ENCODE results near the gene AP2A1.
"Not testable (repeated sequence)": the region's sequence is repeated elsewhere in the genome, so short reads cannot be mapped to it uniquely, and the experiment has no call there.

The AP2A1 gene

DNA sequence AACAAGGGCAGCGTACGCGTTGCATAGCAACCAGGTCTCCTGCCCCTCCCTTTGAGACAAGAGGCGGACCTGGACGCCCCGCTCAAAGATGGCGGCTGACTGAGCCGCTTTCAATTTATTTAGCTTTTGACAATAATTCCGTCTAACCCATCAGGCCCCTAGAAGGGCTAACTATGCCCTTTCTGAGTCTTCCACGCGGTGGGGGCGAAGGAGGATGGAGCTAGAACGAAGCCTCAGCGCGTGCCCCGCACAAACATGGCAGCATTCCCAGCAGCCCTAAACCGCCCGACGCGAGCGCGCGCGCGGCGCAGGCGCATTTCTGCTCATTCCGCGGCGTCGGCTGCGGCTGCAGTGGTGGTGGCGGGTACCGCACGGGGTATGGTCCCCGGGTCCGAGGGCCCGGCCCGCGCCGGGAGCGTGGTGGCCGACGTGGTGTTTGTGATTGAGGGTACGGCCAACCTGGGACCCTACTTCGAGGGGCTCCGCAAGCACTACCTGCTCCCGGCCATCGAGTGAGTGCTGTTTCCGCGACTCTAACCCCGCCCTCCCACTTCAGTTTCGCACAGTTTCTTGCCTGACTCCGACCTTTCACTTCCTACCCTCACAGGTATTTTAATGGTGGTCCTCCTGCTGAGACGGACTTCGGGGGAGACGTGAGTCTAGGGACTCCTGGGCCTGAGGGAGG lies 51.3 kb downstream of the AP2A1 start, which contains the start of gene MED25:
Gene MED25 (plus strand): TSS at position 326 of the 685 bp plus-strand sequence. CDS start 53 bp downstream, at position 379.
- peak within 1 kb of the TSS; percentile 96 for H3K4me3 ChIP-seq (ENCODE audit: low read length)
- no peak for TF ChIP-seq CTCF (conservative IDR thresholded peaks at IDR 0.05; ENCODE audit: low read depth, low read length)
- peak; percentile 50 for DNase-seq (ENCODE audit: low read depth)

DNA sequence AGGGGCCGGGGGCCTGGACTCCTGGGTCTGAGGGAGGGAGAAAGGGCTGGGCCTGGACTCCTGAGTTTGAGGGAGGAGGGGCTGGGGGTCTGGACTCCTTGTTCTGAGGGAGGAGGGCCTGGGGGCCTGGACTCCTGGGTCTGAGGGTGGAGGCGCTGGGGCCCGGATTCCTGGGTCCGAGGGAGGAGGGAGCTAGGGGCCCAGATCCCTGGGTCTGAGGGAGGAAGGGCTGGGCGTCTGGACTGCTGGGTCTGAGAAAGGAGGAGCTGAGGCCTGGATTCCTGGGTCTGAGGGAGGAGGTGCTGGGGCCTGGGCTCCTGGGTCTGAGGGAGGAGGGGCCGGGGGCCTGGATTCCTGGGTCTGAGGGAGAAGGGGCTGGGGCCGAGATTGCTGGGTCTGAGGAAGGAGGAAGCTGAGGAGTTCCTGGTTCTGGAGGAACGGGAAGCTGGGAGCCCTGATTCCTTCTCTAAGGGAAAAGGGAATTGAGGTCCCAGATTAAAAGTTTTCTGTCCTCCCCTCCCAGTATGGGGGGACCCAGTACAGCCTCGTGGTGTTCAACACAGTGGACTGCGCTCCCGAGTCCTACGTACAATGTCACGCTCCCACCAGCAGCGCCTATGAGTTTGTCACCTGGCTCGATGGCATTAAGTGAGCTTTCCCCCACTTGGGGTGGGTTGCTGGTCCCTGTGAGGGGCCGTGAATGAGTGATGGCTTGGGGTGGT lies 52.0 kb downstream of the AP2A1 start:
- peak overlapping the region; percentile 96 for H3K4me3 ChIP-seq (ENCODE audit: low read length)
- no peak for DNase-seq (ENCODE audit: low read depth)
- TF ChIP-seq CTCF (conservative IDR thresholded peaks at IDR 0.05; ENCODE audit: low read depth, low read length): no peak

DNA sequence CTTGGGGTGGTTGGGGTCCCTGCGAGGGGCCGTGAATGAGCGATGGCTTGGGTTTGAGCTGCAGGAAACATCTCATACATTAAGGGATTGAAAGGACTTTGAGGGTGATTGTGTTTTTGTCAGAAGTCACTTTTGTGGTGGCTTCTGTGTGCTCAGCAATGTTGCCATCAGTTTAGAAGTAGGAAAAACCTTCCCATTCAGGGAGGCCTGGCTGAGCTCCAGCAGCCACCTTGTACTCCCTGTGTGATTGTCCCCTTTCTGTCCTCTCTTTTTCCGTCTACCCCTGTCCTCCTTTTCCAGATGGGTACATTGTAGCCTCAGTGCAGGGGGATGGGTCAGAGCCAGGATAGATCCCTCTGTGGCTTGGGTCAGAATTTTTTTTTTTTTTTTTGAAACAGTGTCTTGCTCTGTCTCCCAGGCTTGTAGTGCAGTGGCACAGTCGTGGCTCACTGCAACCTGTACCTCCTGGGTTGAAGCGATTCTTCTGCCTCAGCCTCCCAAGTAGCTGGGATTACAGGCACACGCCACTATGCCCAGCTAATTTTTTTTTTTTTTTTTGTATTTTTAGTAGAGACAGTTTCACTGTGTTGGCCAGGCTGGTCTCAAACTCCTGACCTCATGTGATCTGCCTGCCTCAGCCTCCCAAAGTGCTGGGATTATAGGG lies 52.8 kb downstream of the AP2A1 start:
- H3K4me3 ChIP-seq (ENCODE audit: low read length): peak overlapping the region; percentile 96
- not testable (repeated sequence) for DNase-seq (ENCODE audit: low read depth)

GRCh38 chr19:49820125-49820524 lies 53.3 kb downstream of the AP2A1 start:
- DNase-seq (ENCODE audit: low read depth): no peak
- no peak for TF ChIP-seq CTCF (conservative IDR thresholded peaks at IDR 0.05; ENCODE audit: low read depth, low read length)
- H3K4me3 ChIP-seq (ENCODE audit: low read length): no peak overlapping the region

DNA sequence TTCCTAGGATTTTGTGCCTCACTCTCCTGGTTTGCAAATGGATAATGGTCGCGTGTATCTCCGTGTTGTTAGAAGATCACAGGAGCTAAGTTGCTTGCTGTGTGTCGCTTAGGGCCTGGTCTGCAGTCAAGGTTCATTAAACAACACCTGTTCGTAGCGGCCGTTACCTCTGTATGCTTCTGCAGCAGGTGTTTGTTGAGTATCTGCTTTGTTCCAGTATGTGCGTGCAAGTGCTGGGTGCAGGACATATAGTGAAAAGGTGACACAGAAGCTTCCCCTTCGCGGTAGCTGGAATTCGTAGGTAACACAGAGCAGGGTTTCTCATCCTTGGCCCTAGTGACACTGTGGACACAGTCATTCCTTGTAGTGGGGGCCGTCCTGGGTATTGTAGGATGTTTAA lies 56.7 kb downstream of the AP2A1 start:
- DNase-seq (ENCODE audit: low read depth): no peak
- no peak overlapping the region for H3K4me3 ChIP-seq (ENCODE audit: low read length)
- no peak for TF ChIP-seq CTCF (conservative IDR thresholded peaks at IDR 0.05; ENCODE audit: low read depth, low read length)

DNA sequence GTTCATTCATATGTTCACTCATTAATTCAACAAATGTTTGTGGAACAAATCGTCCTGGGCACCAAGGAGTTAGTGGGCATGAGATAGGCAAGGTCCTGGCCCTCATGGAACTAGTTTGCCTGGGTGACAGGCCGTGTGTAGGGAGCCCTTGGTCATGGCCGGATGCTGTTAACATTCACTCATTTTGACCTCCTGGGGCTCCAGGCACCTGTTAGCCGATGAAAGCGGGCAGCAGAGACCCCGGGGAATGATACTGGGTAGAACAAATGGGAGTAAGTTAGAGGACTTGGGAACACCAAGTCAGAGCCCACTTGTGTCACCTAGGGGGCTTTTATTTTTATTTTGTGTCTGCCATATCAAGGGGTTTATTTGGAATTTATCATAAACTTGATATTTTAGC lies 57.9 kb downstream of the AP2A1 start:
- H3K4me3 ChIP-seq (ENCODE audit: low read length): no peak overlapping the region
- DNase-seq (ENCODE audit: low read depth): no peak
- no peak for TF ChIP-seq CTCF (conservative IDR thresholded peaks at IDR 0.05; ENCODE audit: low read depth, low read length)

DNA sequence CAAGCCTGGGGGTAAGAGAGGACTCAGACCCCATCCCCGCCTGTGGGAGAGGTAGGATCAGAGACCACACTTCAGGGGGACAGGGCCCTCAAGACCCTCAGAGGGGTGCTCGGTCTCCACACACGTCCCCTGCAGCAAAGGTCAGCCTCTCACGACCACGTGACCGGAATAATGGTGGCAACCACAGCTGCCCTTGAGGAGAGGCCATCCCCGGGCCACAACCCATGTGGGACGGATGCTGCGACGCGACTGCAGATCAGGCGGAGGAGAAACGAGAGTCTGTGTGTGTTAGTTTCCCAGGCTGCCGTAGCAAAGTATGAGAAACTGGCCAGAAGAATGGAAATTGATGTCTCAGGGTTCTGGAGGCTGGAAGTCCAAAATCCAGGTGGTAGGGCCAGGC lies 60.2 kb downstream of the AP2A1 start:
- TF ChIP-seq CTCF (conservative IDR thresholded peaks at IDR 0.05; ENCODE audit: low read depth, low read length): no peak
- no peak overlapping the region for H3K4me3 ChIP-seq (ENCODE audit: low read length)
- no peak for DNase-seq (ENCODE audit: low read depth)
